Esophagus muscularis mucosa (tissue), 4 donors: Measurements from ENCODE around the gene AURKA. TPM values are rescaled to one million over a fixed set of nuclear protein-coding genes. Genes with fewer than 3 reads are reported as not detected.
A peak's percentile ranks its signal among the peaks of the same experiment; 100 is the strongest.
"Not testable (repeated sequence)": the region's sequence is repeated elsewhere in the genome, so short reads cannot be mapped to it uniquely, and the experiment has no call there.

Source experiments
- DNase-seq: peaks from one replicate; pipeline ENCODE4 v3.0.0-alpha.2; 2017; ENCODE audit errors: extremely low spot score
- H3K27ac ChIP-seq, 4 donors: fragments of 200-600 bp; sonication (generic); replicated peaks in 1 of 4; 1 replicate in 3 of 4; 2 replicates in 1 of 4; pipeline ENCODE4 v1.5.1; 2016 to 2019; ENCODE audit warnings: mild to moderate bottlenecking in 1 of 4
- H3K27me3 ChIP-seq, 4 donors: fragments of 200-600 bp; sonication (generic); one replicate each; pipeline versions ENCODE4 v1.5.1 to v1.6.0; 2016 to 2019
- H3K36me3 ChIP-seq, 4 donors: fragments of 200-600 bp; sonication (generic); one replicate each; pipeline ENCODE4 v1.5.1; 2016 to 2019
- H3K4me1 ChIP-seq, 4 donors: fragments of 200-600 bp; sonication (generic); one replicate each; pipeline ENCODE4 v1.5.1; 2016 to 2019
- H3K4me3 ChIP-seq, 4 donors: fragments of 200-600 bp; sonication (generic); 1 replicate in 2 of 4; 2 replicates in 2 of 4; pipeline ENCODE4 v1.5.1; 2016 to 2019; ENCODE audit warnings: mild to moderate bottlenecking in 4 of 4, moderate library complexity in 1 of 4
- H3K9me3 ChIP-seq, 4 donors: fragments of 200-600 bp; sonication (generic); 1 replicate in 3 of 4; 2 replicates in 1 of 4; pipeline ENCODE4 v1.5.1; 2016 to 2019
- EP300 ChIP-seq: sonication (generic); formaldehyde crosslinking; IDR thresholded peaks from one replicate; pipeline ENCODE4 v1.6.1; 2017; ENCODE audit warnings: antibody characterized with exemption
- POLR2A ChIP-seq: fragments of 450-650 bp; IDR thresholded peaks from one replicate; pipeline ENCODE4 v1.6.1; 2017; ENCODE audit warnings: antibody characterized with exemption, moderate library complexity, mild to moderate bottlenecking, low read depth
- POLR2AphosphoS5 ChIP-seq, 2 donors: sonication (generic); formaldehyde crosslinking; IDR thresholded peaks; one replicate each; pipeline ENCODE4 v1.6.1; 2017; ENCODE audit warnings: antibody characterized with exemption in 2 of 2
- WGBS: methylation state at CpG from one replicate; pipeline ENCODE4 v1.1.5; 2018; 5-methylcytosine and 5-hydroxymethylcytosine counted together
- intact Hi-C: fragments of 100-400 bp; cut with DNase I; formaldehyde crosslinking; loops from one replicate; pipeline ENCODE4 v1.15.1; 2023
- total RNA-seq, 4 donors: library from RNA; depleted of rRNA; stranded (reverse); fragments of >200 nt; gene quantifications; one replicate each; pipeline versions ENCODE4 v1.1.0 to v1.2.1, GENCODE V29; 2016
- TF ChIP-seq, protein P1 (sequence below), 3 experiments: fragments of 200-600 bp in 2 of 3; fragments of 450-650 bp in 1 of 3; sonication (generic) in 2 of 3; IDR thresholded peaks; one replicate each; pipeline ENCODE4 v1.5.1; 2017 to 2019; ENCODE audit warnings: antibody characterized with exemption in 3 of 3, mild to moderate bottlenecking in 2 of 3, moderate library complexity in 1 of 3

AURKA gene
- total RNA-seq, 4 donors from 2014 or later = 0.66 to 2.1 (median 1.4) TPM

DNA sequence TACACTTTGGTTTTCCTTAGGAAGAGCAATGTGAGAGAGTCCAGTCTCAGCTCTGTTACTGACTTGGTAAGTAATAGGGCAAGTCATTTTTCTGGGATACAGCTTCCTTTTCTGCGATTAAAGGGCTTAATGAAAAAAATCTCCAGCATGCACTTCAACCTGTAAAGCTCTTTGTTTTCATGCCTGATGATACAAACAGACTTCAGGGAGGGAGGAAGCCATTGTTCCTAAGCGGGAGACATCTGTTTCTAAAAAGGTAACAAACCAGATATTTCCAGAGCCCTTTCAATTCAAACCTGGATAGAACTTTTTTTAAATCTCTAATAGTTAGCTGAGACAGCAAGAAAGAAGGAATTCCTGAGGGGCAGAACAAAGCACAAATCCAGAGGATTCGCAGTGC, 14.9 kb upstream of the AURKA start:
- TF ChIP-seq, protein P1, sequence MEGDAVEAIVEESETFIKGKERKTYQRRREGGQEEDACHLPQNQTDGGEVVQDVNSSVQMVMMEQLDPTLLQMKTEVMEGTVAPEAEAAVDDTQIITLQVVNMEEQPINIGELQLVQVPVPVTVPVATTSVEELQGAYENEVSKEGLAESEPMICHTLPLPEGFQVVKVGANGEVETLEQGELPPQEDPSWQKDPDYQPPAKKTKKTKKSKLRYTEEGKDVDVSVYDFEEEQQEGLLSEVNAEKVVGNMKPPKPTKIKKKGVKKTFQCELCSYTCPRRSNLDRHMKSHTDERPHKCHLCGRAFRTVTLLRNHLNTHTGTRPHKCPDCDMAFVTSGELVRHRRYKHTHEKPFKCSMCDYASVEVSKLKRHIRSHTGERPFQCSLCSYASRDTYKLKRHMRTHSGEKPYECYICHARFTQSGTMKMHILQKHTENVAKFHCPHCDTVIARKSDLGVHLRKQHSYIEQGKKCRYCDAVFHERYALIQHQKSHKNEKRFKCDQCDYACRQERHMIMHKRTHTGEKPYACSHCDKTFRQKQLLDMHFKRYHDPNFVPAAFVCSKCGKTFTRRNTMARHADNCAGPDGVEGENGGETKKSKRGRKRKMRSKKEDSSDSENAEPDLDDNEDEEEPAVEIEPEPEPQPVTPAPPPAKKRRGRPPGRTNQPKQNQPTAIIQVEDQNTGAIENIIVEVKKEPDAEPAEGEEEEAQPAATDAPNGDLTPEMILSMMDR (IDR thresholded peaks at IDR 0.05) = no peak
- TF ChIP-seq POLR2A = no peak
- no peak for TF ChIP-seq EP300
- no peak for TF ChIP-seq POLR2AphosphoS5 (IDR thresholded peaks at IDR 0.05)
- H3K27ac ChIP-seq = no peak overlapping the region
- no peaks in the 10 kb centered on the region for H3K27me3 ChIP-seq
- 88% methylated on average over 3 of the region's 3 CpGs for WGBS
- H3K9me3 ChIP-seq = no peaks in the 10 kb centered on the region
- peaks cover 46 to 66% (median 63%) of the 10 kb centered on the region in 4 donors for H3K36me3 ChIP-seq
- intact Hi-C loops = no loop called here
- H3K4me3 ChIP-seq = no peak overlapping the region
- peaks cover 8 to 21% (median 11%) of the 10 kb centered on the region in 4 donors for H3K4me1 ChIP-seq
- DNase-seq = no peak

DNA sequence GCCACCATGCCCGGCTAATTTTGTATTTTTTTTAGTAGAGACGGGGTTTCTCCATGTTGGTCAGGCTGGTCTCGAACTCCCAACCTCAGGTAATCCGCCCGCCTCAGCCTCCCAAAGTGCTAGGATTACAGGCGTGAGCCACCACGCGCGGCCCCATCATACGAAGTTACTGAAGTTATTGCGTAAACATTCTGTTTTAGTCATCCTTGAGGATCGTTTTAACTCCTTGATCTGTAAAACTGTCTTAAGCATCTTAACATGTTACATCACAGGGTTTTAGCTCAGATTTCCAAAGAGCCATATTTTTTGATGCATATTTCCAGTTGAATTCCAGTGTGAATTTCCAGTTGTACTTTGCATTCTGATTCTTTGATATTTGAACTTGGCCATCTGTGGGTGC, 13.3 kb upstream of the AURKA start:
- H3K27ac ChIP-seq, DNase-seq, intact Hi-C loops, H3K4me1 ChIP-seq, H3K9me3 ChIP-seq, H3K27me3 ChIP-seq, H3K4me3 ChIP-seq: not testable (repeated sequence)
- H3K36me3 ChIP-seq = peaks cover 50 to 82% (median 74%) of the 10 kb centered on the region in 4 donors
- 90% methylated on average over 12 of the region's 12 CpGs for WGBS

DNA sequence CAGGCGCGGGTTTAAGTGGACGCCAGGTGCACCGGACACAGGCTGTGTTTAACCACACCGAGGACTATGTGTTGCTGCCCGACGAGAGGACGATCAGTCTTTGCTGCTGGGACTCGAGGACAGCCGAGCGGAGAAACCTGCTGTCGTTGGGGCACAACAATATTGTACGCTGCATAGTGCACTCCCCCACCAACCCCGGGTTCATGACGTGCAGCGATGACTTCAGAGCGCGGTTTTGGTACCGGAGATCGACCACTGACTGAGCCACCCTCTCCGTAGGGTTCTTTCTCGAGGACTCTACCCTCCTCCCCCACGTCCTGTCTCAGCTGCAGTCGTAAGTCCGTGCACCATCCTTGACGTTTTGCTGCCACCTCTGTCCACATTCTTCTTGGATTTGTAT, 11.4 kb upstream of the AURKA start:
- intact Hi-C loops = no loop called here
- peaks cover 0 to 10% (median 2%) of the 10 kb centered on the region in 4 donors for H3K4me1 ChIP-seq
- no peak overlapping the region for H3K27ac ChIP-seq
- H3K36me3 ChIP-seq = peaks cover 61 to 97% (median 85%) of the 10 kb centered on the region in 4 donors
- no peaks in the 10 kb centered on the region for H3K9me3 ChIP-seq
- WGBS = 92% methylated on average over 26 of the region's 26 CpGs
- DNase-seq = no peak
- TF ChIP-seq, protein P1 (IDR thresholded peaks at IDR 0.05) = no peak
- TF ChIP-seq POLR2A (no peak), EP300 (no peak), POLR2AphosphoS5 (IDR thresholded peaks at IDR 0.05) (no peak)
- H3K27me3 ChIP-seq = no peaks in the 10 kb centered on the region
- no peak overlapping the region for H3K4me3 ChIP-seq

- intact Hi-C loops = loop anchor here (2.0 kb wide), 1 partner anchor 69 kb away; the partner anchor contains the start of gene RTF2
- Histone ChIP-seq H3K4me1 (peaks cover 0 to 15% (median 2%) of the 10 kb centered on the region in 4 donors), H3K27ac (no peak overlapping the region), H3K9me3 (no peaks in the 10 kb centered on the region), H3K4me3 (no peak overlapping the region), H3K27me3 (no peaks in the 10 kb centered on the region), H3K36me3 (peaks cover 72 to 100% (median 88%) of the 10 kb centered on the region in 4 donors)
- no peak for DNase-seq
- TF ChIP-seq POLR2AphosphoS5 (IDR thresholded peaks at IDR 0.05) = no peak
- TF ChIP-seq, protein P1 (IDR thresholded peaks at IDR 0.05) = peak; percentile 68 to 82 (median 75)
Measured at GRCh38 chr20:56400001-56400640, 8.1 kb upstream of the AURKA start.

GRCh38 chr20:56395166-56395565, 3.2 kb upstream of the AURKA start:
- Histone ChIP-seq H3K36me3 (peaks cover 40 to 51% (median 48%) of the 10 kb centered on the region in 4 donors), H3K4me3 (no peak overlapping the region), H3K27ac (no peak overlapping the region), H3K27me3 (no peaks in the 10 kb centered on the region), H3K9me3 (no peaks in the 10 kb centered on the region), H3K4me1 (peaks cover 24 to 48% (median 30%) of the 10 kb centered on the region in 4 donors)
- WGBS = 85% methylated on average over 4 of the region's 4 CpGs
- intact Hi-C loops = no loop called here
- no peak for DNase-seq
- TF ChIP-seq POLR2AphosphoS5 (IDR thresholded peaks at IDR 0.05) (no peak), EP300 (no peak), POLR2A (no peak)
- TF ChIP-seq, protein P1 (IDR thresholded peaks at IDR 0.05) = no peak
